GM12878 (cell line): Measurements from ENCODE around the gene FLT4. TPM values are rescaled to one million over a fixed set of nuclear protein-coding genes. Genes with fewer than 3 reads are reported as not detected.

Experiments
- ATAC-seq: fragments of 200-7000 bp; cut with Tn5 transposase; 3 replicates; pipeline ENCODE4 v1.9.1; 2020; ENCODE audit warnings: mild to moderate bottlenecking, moderate library complexity
- BruUV-seq: library from RNA; stranded (reverse); fragments of 400-500 nt; replicated peaks from 2 replicates; lab custom pipeline; 2021; lab: Mats Ljungman, UMichigan
- CTCF ChIA-PET: fragments of 300-600 bp; sonication (Branson Sonifier 250); formaldehyde crosslinking; extraction: SDS; loops from one replicate; lab custom pipeline; 2021; ENCODE audit warnings: inconsistent platforms; lab: Yijun Ruan, JAX
- POLR2A ChIA-PET: fragments of 350-600 bp; formaldehyde crosslinking; extraction: SDS; loops from one replicate; lab custom pipeline; 2021; ENCODE audit warnings: inconsistent platforms; lab: Charles Lee
- RAD21 ChIA-PET: fragments of 300-600 bp; sonication (Branson Sonifier 250); formaldehyde crosslinking; loops from one replicate; lab custom pipeline; 2023; ENCODE audit warnings: antibody characterized with exemption; ENCODE audit not compliant: unreplicated experiment; lab: Charles Lee
- SMC1A ChIA-PET: fragments of 300-600 bp; sonication (Branson Sonifier 250); formaldehyde crosslinking; loops from one replicate; lab custom pipeline; 2023; ENCODE audit not compliant: unreplicated experiment, uncharacterized antibody; lab: Charles Lee
- DNase-seq: peaks from one replicate; pipeline ENCODE4 v3.0.0-alpha.2; 2011; ENCODE audit warnings: low read depth, low spot score
- FAIRE-seq: peaks from 3 replicates; lab custom pipeline; 2011; peaks lifted over from hg19 to GRCh38; lab: Jason Lieb, UNC
- H2AFZ ChIP-seq: 2 replicates; pipeline ENCODE4 v1.6.0; 2011; ENCODE audit warnings: low read depth, low read length, control low read depth; ENCODE audit not compliant: control insufficient read depth
- H3K27ac ChIP-seq: 2 replicates; pipeline ENCODE4 v1.5.1; 2011; ENCODE audit warnings: control low read depth; ENCODE audit not compliant: control insufficient read depth, insufficient read depth
- H3K27me3 ChIP-seq, 2 experiments: replicated peaks in 1 of 2; 2 replicates each; pipeline versions ENCODE4 v1.6.0 to v1.6.1; 2011; ENCODE audit warnings: low read length in 1 of 2; ENCODE audit not compliant: control insufficient read depth in 2 of 2, insufficient read depth in 2 of 2
- H3K36me3 ChIP-seq, 2 experiments: 2 replicates each; pipeline ENCODE4 v1.5.1; 2011; ENCODE audit warnings: low read length in 1 of 2; ENCODE audit not compliant: control insufficient read depth in 2 of 2, insufficient read depth in 2 of 2
- H3K4me1 ChIP-seq: 2 replicates; pipeline ENCODE4 v1.6.1; 2011; ENCODE audit warnings: mild to moderate bottlenecking, low read length, moderate library complexity, mixed read lengths; ENCODE audit not compliant: control insufficient read depth, insufficient read depth
- H3K4me2 ChIP-seq: 2 replicates; pipeline ENCODE4 v1.6.0; 2011; ENCODE audit warnings: control low read depth; ENCODE audit not compliant: control insufficient read depth, insufficient read depth
- H3K4me3 ChIP-seq: fragments of 200-600 bp; sonication (generic); 2 replicates; pipeline ENCODE4 v1.5.1; 2016
- H3K79me2 ChIP-seq: 2 replicates; pipeline ENCODE4 v1.6.0; 2011; ENCODE audit warnings: low read length; ENCODE audit not compliant: control insufficient read depth, insufficient read depth
- H3K9ac ChIP-seq: 2 replicates; pipeline ENCODE4 v1.8.0; 2011; ENCODE audit warnings: low read length, control low read depth, mixed read lengths; ENCODE audit not compliant: control insufficient read depth, insufficient read depth
- H3K9me3 ChIP-seq: replicated peaks from 3 replicates; pipeline ENCODE4 v1.5.1; 2011; ENCODE audit warnings: mild to moderate bottlenecking, low read length; ENCODE audit not compliant: control insufficient read depth, insufficient read depth
- H4K20me1 ChIP-seq: 2 replicates; pipeline ENCODE4 v1.6.0; 2011; ENCODE audit not compliant: control insufficient read depth, insufficient read depth
- BMI1 ChIP-seq: fragments of 450-650 bp; IDR thresholded peaks from 2 replicates; pipeline ENCODE4 v1.6.1; 2016; ENCODE audit warnings: mild to moderate bottlenecking, moderate library complexity, borderline replicate concordance
- CHD1 ChIP-seq: IDR thresholded peaks from 2 replicates; pipeline ENCODE4 v1.6.1; 2012; ENCODE audit warnings: low read depth, low read length, improper control_type of control experiment
- CREM ChIP-seq: IDR thresholded peaks from 2 replicates; pipeline ENCODE4 v1.6.1; 2014; ENCODE audit warnings: antibody characterized with exemption, low read depth
- GABPA ChIP-seq: IDR thresholded peaks from 2 replicates; pipeline ENCODE4 v1.6.1; 2014; ENCODE audit warnings: antibody characterized with exemption, low read depth, mild to moderate bottlenecking, inconsistent platforms
- RB1 ChIP-seq: fragments of 450-650 bp; formaldehyde crosslinking; IDR thresholded peaks from 2 replicates; pipeline ENCODE4 v1.6.1; 2017; ENCODE audit warnings: mild to moderate bottlenecking, borderline replicate concordance
- SMARCA5 ChIP-seq: fragments of 450-650 bp; IDR thresholded peaks from 2 replicates; pipeline ENCODE4 v1.6.1; 2017; ENCODE audit warnings: mild to moderate bottlenecking
- ZNF622 ChIP-seq: fragments of 450-650 bp; IDR thresholded peaks from 2 replicates; pipeline ENCODE4 v1.6.1; 2017; ENCODE audit warnings: mild to moderate bottlenecking, inconsistent platforms
- WGBS: methylation state at CpG from one replicate; pipeline ENCODE4 v1.1.6; 2016; ENCODE audit warnings: low lambda C conversion rate; ENCODE audit not compliant: insufficient replicate concordance, insufficient coverage; ENCODE audit errors: missing lambda C conversion rate; 5-methylcytosine and 5-hydroxymethylcytosine counted together
- in situ Hi-C: fragments of 300-500 bp; cut with MboI; formaldehyde crosslinking; loops from 9 replicates; pipeline ENCODE4 v1.14.3; 2018; ENCODE audit warnings: mixed read lengths
- intact Hi-C: fragments of 100-400 bp; cut with micrococcal nuclease; formaldehyde crosslinking; loops from one replicate; pipeline ENCODE4 v1.14.2; 2022; ENCODE audit not compliant: unreplicated experiment
- polyA plus RNA-seq, 11 experiments: library from polyadenylated mRNA; depleted of rRNA in 4 of 11; unstranded in 6 of 11; stranded (reverse) in 5 of 11; fragments of >200 nt; fragmentation: Nextera tagmentation in 4 of 11; fragmentation: Illumina TruSeq in 1 of 11; extraction: Ambion mirVana in 4 of 11; extraction: Trizol in 1 of 11; gene quantifications; 1 replicate in 1 of 11; 2 replicates in 10 of 11; pipeline versions ENCODE4 v1.2.1 to v1.2.3, GENCODE V29; 2011 to 2016; ENCODE audit warnings: inconsistent platforms in 2 of 11, missing spikeins in 2 of 11, low read depth in 1 of 11
- total RNA-seq, 4 experiments: library from RNA; depleted of rRNA in 3 of 4; stranded (reverse); fragments of >200 nt in 3 of 4; fragmentation: Illumina TruSeq in 1 of 4; extraction: Trizol in 1 of 4; gene quantifications; 2 replicates each; pipeline versions ENCODE4 v1.2.1 to v1.2.3, GENCODE V29; 2013 to 2021
- TF ChIP-seq, protein P1 (sequence below): fragments of 450-650 bp; IDR thresholded peaks from 2 replicates; pipeline ENCODE4 v1.6.1; 2017; ENCODE audit warnings: borderline replicate concordance
- TF ChIP-seq, protein P2 (sequence below): IDR thresholded peaks from 2 replicates; pipeline ENCODE4 v1.6.1; 2012; ENCODE audit warnings: improper control_type of control experiment, low read depth, low read length; ENCODE audit not compliant: insufficient replicate concordance
- TF ChIP-seq, protein P3 (sequence below): IDR thresholded peaks from 2 replicates; pipeline ENCODE4 v1.6.1; 2011; ENCODE audit warnings: borderline replicate concordance, low read depth, mild to moderate bottlenecking, moderate library complexity, mixed read lengths, low read length; ENCODE audit not compliant: insufficient read depth; ENCODE audit errors: extremely low read length
- TF ChIP-seq, protein P4 (sequence below): IDR thresholded peaks from 2 replicates; pipeline ENCODE4 v1.6.1; 2011; ENCODE audit warnings: low read depth, low read length, improper control_type of control experiment, borderline replicate concordance
- TF ChIP-seq, protein P5 (sequence below): fragments of 450-650 bp; IDR thresholded peaks from 2 replicates; pipeline ENCODE4 v1.6.1; 2016; ENCODE audit warnings: mild to moderate bottlenecking, moderate library complexity, borderline replicate concordance

FLT4 gene
- total and polyA plus RNA-seq, 10 of the 15 experiments (the other 5 are each of a cell fraction or from before 2014, with no cell fraction given), result 0.18 TPM; not detected in 9

DNA sequence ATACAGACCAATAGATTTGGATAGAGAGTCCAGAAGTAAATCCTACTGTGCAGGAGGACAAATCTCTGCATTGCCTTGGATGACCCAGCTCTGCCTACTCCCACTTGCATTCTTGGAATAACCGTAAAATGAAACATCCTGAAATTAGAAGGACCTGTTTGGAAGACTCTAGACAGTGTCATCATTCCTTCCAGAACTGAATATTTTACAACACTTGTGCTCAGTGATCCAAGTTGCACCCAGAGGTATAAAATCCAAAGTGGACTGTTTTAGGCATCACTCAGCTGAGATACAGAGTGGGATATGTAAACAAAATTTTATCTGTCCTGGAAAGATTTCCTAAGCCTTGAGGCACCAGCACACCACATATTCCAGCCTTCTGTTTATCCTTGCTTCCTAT, 46.7 kb upstream of the FLT4 start:
- CTCF ChIA-PET, result no interaction called here
- Histone ChIP-seq H3K27ac (no peak overlapping the region), H3K79me2 (no peaks in the 10 kb centered on the region), H3K27me3 (no peaks in the 10 kb centered on the region; a peak in 1 of 4 replicates), H3K9ac (no peak overlapping the region), H2AFZ (no peak overlapping the region), H3K4me3 (no peak overlapping the region), H4K20me1 (no peaks in the 10 kb centered on the region), H3K4me2 (no peak overlapping the region), H3K36me3 (no peaks in the 10 kb centered on the region), H3K9me3 (no peaks in the 10 kb centered on the region), H3K4me1 (no peaks in the 10 kb centered on the region)
- BruUV-seq, result no TSS peak
- DNase-seq, result no peak
- no peak for FAIRE-seq
- in situ Hi-C loops, result no loop called here
- POLR2A ChIA-PET, result no interaction called here
- SMC1A ChIA-PET, result no interaction called here
- intact Hi-C loops, result no loop called here
- ATAC-seq, result no peak
- WGBS, result 48% methylated on average over 1 of the region's 1 CpG
- RAD21 ChIA-PET, result no interaction called here
- TF ChIP-seq SMARCA5, result no peak
- no peak for TF ChIP-seq ZNF622
- TF ChIP-seq RB1, result no peak
- TF ChIP-seq GABPA, result no peak
- no peak for TF ChIP-seq CREM
- no peak for TF ChIP-seq BMI1
- TF ChIP-seq, protein P1, sequence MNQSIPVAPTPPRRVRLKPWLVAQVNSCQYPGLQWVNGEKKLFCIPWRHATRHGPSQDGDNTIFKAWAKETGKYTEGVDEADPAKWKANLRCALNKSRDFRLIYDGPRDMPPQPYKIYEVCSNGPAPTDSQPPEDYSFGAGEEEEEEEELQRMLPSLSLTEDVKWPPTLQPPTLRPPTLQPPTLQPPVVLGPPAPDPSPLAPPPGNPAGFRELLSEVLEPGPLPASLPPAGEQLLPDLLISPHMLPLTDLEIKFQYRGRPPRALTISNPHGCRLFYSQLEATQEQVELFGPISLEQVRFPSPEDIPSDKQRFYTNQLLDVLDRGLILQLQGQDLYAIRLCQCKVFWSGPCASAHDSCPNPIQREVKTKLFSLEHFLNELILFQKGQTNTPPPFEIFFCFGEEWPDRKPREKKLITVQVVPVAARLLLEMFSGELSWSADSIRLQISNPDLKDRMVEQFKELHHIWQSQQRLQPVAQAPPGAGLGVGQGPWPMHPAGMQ, result no peak
- TF ChIP-seq, protein P2, sequence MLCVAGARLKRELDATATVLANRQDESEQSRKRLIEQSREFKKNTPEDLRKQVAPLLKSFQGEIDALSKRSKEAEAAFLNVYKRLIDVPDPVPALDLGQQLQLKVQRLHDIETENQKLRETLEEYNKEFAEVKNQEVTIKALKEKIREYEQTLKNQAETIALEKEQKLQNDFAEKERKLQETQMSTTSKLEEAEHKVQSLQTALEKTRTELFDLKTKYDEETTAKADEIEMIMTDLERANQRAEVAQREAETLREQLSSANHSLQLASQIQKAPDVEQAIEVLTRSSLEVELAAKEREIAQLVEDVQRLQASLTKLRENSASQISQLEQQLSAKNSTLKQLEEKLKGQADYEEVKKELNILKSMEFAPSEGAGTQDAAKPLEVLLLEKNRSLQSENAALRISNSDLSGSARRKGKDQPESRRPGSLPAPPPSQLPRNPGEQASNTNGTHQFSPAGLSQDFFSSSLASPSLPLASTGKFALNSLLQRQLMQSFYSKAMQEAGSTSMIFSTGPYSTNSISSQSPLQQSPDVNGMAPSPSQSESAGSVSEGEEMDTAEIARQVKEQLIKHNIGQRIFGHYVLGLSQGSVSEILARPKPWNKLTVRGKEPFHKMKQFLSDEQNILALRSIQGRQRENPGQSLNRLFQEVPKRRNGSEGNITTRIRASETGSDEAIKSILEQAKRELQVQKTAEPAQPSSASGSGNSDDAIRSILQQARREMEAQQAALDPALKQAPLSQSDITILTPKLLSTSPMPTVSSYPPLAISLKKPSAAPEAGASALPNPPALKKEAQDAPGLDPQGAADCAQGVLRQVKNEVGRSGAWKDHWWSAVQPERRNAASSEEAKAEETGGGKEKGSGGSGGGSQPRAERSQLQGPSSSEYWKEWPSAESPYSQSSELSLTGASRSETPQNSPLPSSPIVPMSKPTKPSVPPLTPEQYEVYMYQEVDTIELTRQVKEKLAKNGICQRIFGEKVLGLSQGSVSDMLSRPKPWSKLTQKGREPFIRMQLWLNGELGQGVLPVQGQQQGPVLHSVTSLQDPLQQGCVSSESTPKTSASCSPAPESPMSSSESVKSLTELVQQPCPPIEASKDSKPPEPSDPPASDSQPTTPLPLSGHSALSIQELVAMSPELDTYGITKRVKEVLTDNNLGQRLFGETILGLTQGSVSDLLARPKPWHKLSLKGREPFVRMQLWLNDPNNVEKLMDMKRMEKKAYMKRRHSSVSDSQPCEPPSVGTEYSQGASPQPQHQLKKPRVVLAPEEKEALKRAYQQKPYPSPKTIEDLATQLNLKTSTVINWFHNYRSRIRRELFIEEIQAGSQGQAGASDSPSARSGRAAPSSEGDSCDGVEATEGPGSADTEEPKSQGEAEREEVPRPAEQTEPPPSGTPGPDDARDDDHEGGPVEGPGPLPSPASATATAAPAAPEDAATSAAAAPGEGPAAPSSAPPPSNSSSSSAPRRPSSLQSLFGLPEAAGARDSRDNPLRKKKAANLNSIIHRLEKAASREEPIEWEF, result no peak
- TF ChIP-seq, protein P3, sequence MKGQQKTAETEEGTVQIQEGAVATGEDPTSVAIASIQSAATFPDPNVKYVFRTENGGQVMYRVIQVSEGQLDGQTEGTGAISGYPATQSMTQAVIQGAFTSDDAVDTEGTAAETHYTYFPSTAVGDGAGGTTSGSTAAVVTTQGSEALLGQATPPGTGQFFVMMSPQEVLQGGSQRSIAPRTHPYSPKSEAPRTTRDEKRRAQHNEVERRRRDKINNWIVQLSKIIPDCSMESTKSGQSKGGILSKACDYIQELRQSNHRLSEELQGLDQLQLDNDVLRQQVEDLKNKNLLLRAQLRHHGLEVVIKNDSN, result no peak
- TF ChIP-seq, protein P4, sequence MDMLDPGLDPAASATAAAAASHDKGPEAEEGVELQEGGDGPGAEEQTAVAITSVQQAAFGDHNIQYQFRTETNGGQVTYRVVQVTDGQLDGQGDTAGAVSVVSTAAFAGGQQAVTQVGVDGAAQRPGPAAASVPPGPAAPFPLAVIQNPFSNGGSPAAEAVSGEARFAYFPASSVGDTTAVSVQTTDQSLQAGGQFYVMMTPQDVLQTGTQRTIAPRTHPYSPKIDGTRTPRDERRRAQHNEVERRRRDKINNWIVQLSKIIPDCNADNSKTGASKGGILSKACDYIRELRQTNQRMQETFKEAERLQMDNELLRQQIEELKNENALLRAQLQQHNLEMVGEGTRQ, result no peak
- TF ChIP-seq, protein P5, sequence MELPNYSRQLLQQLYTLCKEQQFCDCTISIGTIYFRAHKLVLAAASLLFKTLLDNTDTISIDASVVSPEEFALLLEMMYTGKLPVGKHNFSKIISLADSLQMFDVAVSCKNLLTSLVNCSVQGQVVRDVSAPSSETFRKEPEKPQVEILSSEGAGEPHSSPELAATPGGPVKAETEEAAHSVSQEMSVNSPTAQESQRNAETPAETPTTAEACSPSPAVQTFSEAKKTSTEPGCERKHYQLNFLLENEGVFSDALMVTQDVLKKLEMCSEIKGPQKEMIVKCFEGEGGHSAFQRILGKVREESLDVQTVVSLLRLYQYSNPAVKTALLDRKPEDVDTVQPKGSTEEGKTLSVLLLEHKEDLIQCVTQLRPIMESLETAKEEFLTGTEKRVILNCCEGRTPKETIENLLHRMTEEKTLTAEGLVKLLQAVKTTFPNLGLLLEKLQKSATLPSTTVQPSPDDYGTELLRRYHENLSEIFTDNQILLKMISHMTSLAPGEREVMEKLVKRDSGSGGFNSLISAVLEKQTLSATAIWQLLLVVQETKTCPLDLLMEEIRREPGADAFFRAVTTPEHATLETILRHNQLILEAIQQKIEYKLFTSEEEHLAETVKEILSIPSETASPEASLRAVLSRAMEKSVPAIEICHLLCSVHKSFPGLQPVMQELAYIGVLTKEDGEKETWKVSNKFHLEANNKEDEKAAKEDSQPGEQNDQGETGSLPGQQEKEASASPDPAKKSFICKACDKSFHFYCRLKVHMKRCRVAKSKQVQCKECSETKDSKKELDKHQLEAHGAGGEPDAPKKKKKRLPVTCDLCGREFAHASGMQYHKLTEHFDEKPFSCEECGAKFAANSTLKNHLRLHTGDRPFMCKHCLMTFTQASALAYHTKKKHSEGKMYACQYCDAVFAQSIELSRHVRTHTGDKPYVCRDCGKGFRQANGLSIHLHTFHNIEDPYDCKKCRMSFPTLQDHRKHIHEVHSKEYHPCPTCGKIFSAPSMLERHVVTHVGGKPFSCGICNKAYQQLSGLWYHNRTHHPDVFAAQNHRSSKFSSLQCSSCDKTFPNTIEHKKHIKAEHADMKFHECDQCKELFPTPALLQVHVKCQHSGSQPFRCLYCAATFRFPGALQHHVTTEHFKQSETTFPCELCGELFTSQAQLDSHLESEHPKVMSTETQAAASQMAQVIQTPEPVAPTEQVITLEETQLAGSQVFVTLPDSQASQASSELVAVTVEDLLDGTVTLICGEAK, result no peak
- no peak for TF ChIP-seq CHD1
